ENCODE results near the gene JPT2.

The JPT2 gene

GRCh38 chr16:1677942-1678499, at the start of gene JPT2:
TSS of gene JPT2 (plus strand) at chr16:1678279. CDS start at chr16:1678313, 34 bp downstream.
- Histone ChIP-seq H3K27ac (ENCODE audit: extremely low read depth, low read depth, low read length) (peak within 1 kb of the TSS; percentile 95), H3K4me1 (ENCODE audit: control insufficient read depth, insufficient read depth, low read length) (no peaks in the 10 kb centered on the region; the same call in 1 of the 2 replicates), H3K36me3 (ENCODE audit: control insufficient read depth in 2 of 2, insufficient read depth in 1 of 2, low read length in 2 of 2) (peaks cover 0 to 54% of the 10 kb centered on the region in 2 experiments; a peak in 2 of 3 replicates), H3K9me3 (ENCODE audit: control insufficient read depth, insufficient read depth, low read depth, low read length) (no peaks in the 10 kb centered on the region), H3K4me3 (ENCODE audit: low read depth, low read length) (peak within 1 kb of the TSS; percentile 71)
- CTCF ChIA-PET = interaction anchor here (0.5 to 1.5 kb wide), 6 partner anchors 10 to 61 kb away, joined by 3 to 6 read pairs (median 3); partner anchors contain the start of gene MAPK8IP3
- POLR2A ChIA-PET = interaction anchor here (0.6 to 3.6 kb wide), 19 partner anchors 8 to 958 kb away, joined by 3 to 44 read pairs (median 3); partner anchors contain the start of genes CRAMP1, IFT140, MAPK8IP3 and NME3
- TF ChIP-seq ZNF266 (tag by site-specific recombination; IDR thresholded peaks at IDR 0.05; ENCODE audit: low read depth) (no peak), ZNF76 (tag by site-specific recombination; IDR thresholded peaks at IDR 0.05; ENCODE audit: borderline replicate concordance, low read depth) (peak; percentile 25; the same call in 1 of the 2 replicates), ZNF114 (tag by site-specific recombination; IDR thresholded peaks at IDR 0.05) (no peak), ZNF501 (tag by site-specific recombination; IDR thresholded peaks at IDR 0.05) (no peak), ZNF792 (tag by site-specific recombination; IDR thresholded peaks at IDR 0.05) (no peak), ZBTB8A (tag by site-specific recombination; IDR thresholded peaks at IDR 0.05) (peak; percentile 97), HOXA7 (CRISPR knock-in tag; IDR thresholded peaks at IDR 0.05; ENCODE audit: borderline replicate concordance) (no peak), YY2 (tag by site-specific recombination; IDR thresholded peaks at IDR 0.05) (peak; percentile 35; the same call in 1 of the 2 replicates), ZSCAN23 (tag by site-specific recombination; IDR thresholded peaks at IDR 0.05) (no peak), ZNF701 (tag by site-specific recombination; IDR thresholded peaks at IDR 0.05) (no peak), ZNF423 (tag by site-specific recombination; IDR thresholded peaks at IDR 0.05) (no peak), ZNF138 (tag by site-specific recombination; IDR thresholded peaks at IDR 0.05; ENCODE audit: borderline replicate concordance) (no peak), ZFHX2 (tag by site-specific recombination; conservative IDR thresholded peaks at IDR 0.05) (peak; percentile 91), EGR2 (tag by site-specific recombination; IDR thresholded peaks at IDR 0.05; ENCODE audit: low read depth) (peak; percentile 79), ZBTB1 (tag by site-specific recombination; IDR thresholded peaks at IDR 0.05) (no peak), ZNF830 (tag by site-specific recombination; IDR thresholded peaks at IDR 0.05; ENCODE audit: low read depth) (no peak), ZNF335 (tag by site-specific recombination; conservative IDR thresholded peaks at IDR 0.05) (no peak), ZNF341 (tag by site-specific recombination; IDR thresholded peaks at IDR 0.05; ENCODE audit: low read depth) (no peak), ZNF610 (tag by site-specific recombination; IDR thresholded peaks at IDR 0.05; ENCODE audit: borderline replicate concordance) (no peak), SCRT1 (tag by site-specific recombination; IDR thresholded peaks at IDR 0.05; ENCODE audit: borderline replicate concordance) (no peak), YY1 (tag by site-specific recombination; IDR thresholded peaks at IDR 0.05) (no peak), ZNF777 (tag by site-specific recombination; IDR thresholded peaks at IDR 0.05; ENCODE audit: borderline replicate concordance) (no peak), OSR2 (tag by site-specific recombination; IDR thresholded peaks at IDR 0.05) (no peak), RBAK (tag by site-specific recombination; IDR thresholded peaks at IDR 0.05) (no peak), ZNF600 (tag by site-specific recombination; IDR thresholded peaks at IDR 0.05) (no peak), ZNF596 (tag by site-specific recombination; IDR thresholded peaks at IDR 0.05) (0 out of 2 replicates have a peak, but pooled peaks have one; percentile 13), ZNF426 (tag by site-specific recombination; IDR thresholded peaks at IDR 0.05) (no peak), ZNF621 (tag by site-specific recombination; IDR thresholded peaks at IDR 0.05) (no peak), ZBTB26 (tag by site-specific recombination; optimal IDR thresholded peaks at IDR 0.05) (peak; percentile 96), SALL2 (tag by site-specific recombination; IDR thresholded peaks at IDR 0.05; ENCODE audit: borderline replicate concordance) (no peak), ZNF488 (tag by site-specific recombination; IDR thresholded peaks at IDR 0.05) (no peak), ZNF629 (tag by site-specific recombination; IDR thresholded peaks at IDR 0.05) (no peak)
- TF ChIP-seq, protein P1, sequence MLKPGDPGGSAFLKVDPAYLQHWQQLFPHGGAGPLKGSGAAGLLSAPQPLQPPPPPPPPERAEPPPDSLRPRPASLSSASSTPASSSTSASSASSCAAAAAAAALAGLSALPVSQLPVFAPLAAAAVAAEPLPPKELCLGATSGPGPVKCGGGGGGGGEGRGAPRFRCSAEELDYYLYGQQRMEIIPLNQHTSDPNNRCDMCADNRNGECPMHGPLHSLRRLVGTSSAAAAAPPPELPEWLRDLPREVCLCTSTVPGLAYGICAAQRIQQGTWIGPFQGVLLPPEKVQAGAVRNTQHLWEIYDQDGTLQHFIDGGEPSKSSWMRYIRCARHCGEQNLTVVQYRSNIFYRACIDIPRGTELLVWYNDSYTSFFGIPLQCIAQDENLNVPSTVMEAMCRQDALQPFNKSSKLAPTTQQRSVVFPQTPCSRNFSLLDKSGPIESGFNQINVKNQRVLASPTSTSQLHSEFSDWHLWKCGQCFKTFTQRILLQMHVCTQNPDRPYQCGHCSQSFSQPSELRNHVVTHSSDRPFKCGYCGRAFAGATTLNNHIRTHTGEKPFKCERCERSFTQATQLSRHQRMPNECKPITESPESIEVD (tag by site-specific recombination; IDR thresholded peaks at IDR 0.05) = no peak
- TF ChIP-seq, protein P2, sequence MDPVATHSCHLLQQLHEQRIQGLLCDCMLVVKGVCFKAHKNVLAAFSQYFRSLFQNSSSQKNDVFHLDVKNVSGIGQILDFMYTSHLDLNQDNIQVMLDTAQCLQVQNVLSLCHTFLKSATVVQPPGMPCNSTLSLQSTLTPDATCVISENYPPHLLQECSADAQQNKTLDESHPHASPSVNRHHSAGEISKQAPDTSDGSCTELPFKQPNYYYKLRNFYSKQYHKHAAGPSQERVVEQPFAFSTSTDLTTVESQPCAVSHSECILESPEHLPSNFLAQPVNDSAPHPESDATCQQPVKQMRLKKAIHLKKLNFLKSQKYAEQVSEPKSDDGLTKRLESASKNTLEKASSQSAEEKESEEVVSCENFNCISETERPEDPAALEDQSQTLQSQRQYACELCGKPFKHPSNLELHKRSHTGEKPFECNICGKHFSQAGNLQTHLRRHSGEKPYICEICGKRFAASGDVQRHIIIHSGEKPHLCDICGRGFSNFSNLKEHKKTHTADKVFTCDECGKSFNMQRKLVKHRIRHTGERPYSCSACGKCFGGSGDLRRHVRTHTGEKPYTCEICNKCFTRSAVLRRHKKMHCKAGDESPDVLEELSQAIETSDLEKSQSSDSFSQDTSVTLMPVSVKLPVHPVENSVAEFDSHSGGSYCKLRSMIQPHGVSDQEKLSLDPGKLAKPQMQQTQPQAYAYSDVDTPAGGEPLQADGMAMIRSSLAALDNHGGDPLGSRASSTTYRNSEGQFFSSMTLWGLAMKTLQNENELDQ (tag by site-specific recombination; IDR thresholded peaks at IDR 0.05; ENCODE audit: low read depth) = no peak
